ENCODE results near the gene SCN11A. TPM values are rescaled to one million over a fixed set of nuclear protein-coding genes. Genes with fewer than 3 reads are reported as not detected.

The SCN11A gene
- total RNA-seq, 4 donors from 2014 or later, result 0.21 to 0.98 (median 0.59) TPM

GRCh38 chr3:39022286-39022630, 29.5 kb downstream of the SCN11A start:
- H3K4me3 ChIP-seq, result no peak overlapping the region
- no peaks in the 10 kb centered on the region for H3K27me3 ChIP-seq
- H3K4me1 ChIP-seq, result no peaks in the 10 kb centered on the region
- no peak for DNase-seq (ENCODE audit: low spot score in 2 of 2)
- no peaks in the 10 kb centered on the region for H3K9me3 ChIP-seq
- no peak overlapping the region for H3K27ac ChIP-seq
- TF ChIP-seq POLR2A (IDR thresholded peaks at IDR 0.05), result no peak
- TF ChIP-seq CTCF (IDR thresholded peaks at IDR 0.05), result no peak
- no peak for TF ChIP-seq EP300 (IDR thresholded peaks at IDR 0.05)
- no peaks in the 10 kb centered on the region for H3K36me3 ChIP-seq

GRCh38 chr3:39021465-39022285, 30.1 kb downstream of the SCN11A start:
- H3K4me3 ChIP-seq, result no peak overlapping the region
- H3K36me3 ChIP-seq, result no peaks in the 10 kb centered on the region
- WGBS, 2 donors, result 82 to 88% methylated on average over 4 of the region's 4 CpGs
- H3K27ac ChIP-seq, result no peak overlapping the region
- DNase-seq (ENCODE audit: low spot score in 2 of 2), result no peak
- H3K4me1 ChIP-seq, result no peaks in the 10 kb centered on the region
- no peaks in the 10 kb centered on the region for H3K9me3 ChIP-seq
- no peaks in the 10 kb centered on the region for H3K27me3 ChIP-seq
- TF ChIP-seq EP300 (IDR thresholded peaks at IDR 0.05), result no peak

GRCh38 chr3:39021029-39021428, 30.7 kb downstream of the SCN11A start:
- H3K27ac ChIP-seq, result no peak overlapping the region
- H3K27me3 ChIP-seq, result no peaks in the 10 kb centered on the region
- no peak overlapping the region for H3K4me3 ChIP-seq
- no peaks in the 10 kb centered on the region for H3K36me3 ChIP-seq
- 90 to 98% methylated on average over 1 of the region's 1 CpG for WGBS, 2 donors
- no peaks in the 10 kb centered on the region for H3K9me3 ChIP-seq
- no peak for TF ChIP-seq EP300 (IDR thresholded peaks at IDR 0.05)
- no peak for TF ChIP-seq POLR2A (IDR thresholded peaks at IDR 0.05)
- no peak for TF ChIP-seq CTCF (IDR thresholded peaks at IDR 0.05)
- DNase-seq (ENCODE audit: low spot score in 2 of 2), result no peak
- H3K4me1 ChIP-seq, result no peaks in the 10 kb centered on the region

GRCh38 chr3:39019299-39019698, 32.4 kb downstream of the SCN11A start:
- Histone ChIP-seq H3K4me1 (no peaks in the 10 kb centered on the region), H3K4me3 (no peak overlapping the region), H3K27me3 (no peaks in the 10 kb centered on the region), H3K9me3 (no peaks in the 10 kb centered on the region), H3K36me3 (no peaks in the 10 kb centered on the region), H3K27ac (no peak overlapping the region)
- WGBS, 2 donors, result 67 to 78% methylated on average over 2 of the region's 2 CpGs
- no peak for DNase-seq (ENCODE audit: low spot score in 2 of 2)
- TF ChIP-seq EP300 (IDR thresholded peaks at IDR 0.05), result no peak
- TF ChIP-seq CTCF (IDR thresholded peaks at IDR 0.05), result no peak
- no peak for TF ChIP-seq POLR2A (IDR thresholded peaks at IDR 0.05)

GRCh38 chr3:39015418-39015817, 36.3 kb downstream of the SCN11A start:
- WGBS, 2 donors, result 81 to 85% methylated on average over 3 of the region's 3 CpGs
- Histone ChIP-seq H3K4me3 (no peak overlapping the region), H3K27ac (no peak overlapping the region), H3K36me3 (no peaks in the 10 kb centered on the region), H3K9me3 (no peaks in the 10 kb centered on the region), H3K27me3 (no peaks in the 10 kb centered on the region), H3K4me1 (no peaks in the 10 kb centered on the region)
- no peak for DNase-seq (ENCODE audit: low spot score in 2 of 2)
- no peak for TF ChIP-seq POLR2A (IDR thresholded peaks at IDR 0.05)
- no peak for TF ChIP-seq CTCF (IDR thresholded peaks at IDR 0.05)
- TF ChIP-seq EP300 (IDR thresholded peaks at IDR 0.05), result no peak

All from tibial nerve (tissue), 4 donors.